ENCODE measurements around the gene DNMT1.

DNA sequence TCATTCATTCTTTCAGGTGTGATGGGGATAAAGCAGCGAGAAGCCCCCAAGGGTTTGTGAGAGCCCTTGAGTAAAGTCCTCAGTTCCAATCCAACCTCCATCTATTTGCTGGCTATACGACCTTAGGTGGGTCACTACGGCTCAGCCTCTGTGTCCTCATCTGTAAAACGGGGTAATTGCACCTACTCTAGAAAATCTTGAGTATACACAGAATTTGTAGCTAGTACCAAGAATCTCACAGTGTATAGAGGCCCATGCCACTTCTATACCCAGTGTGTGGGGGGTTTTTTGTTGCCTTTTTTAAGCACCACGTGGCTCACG is 406 bp upstream of the DNMT1 start:
- no peak for TF ChIP-seq GATA2 (IDR thresholded peaks at IDR 0.05; ENCODE audit: low read depth, low read length)
- no peak for TF ChIP-seq GATA3 (IDR thresholded peaks at IDR 0.05; ENCODE audit: low read depth, low read length)
